Endodermal cell (in vitro differentiated cells): ENCODE data around the gene RBKS. TPM values are rescaled to one million over a fixed set of nuclear protein-coding genes. Genes with fewer than 3 reads are reported as not detected.

Experiments
- DNase-seq: peaks from one replicate; pipeline ENCODE4 v3.0.0-alpha.2; 2017
- H3K27ac ChIP-seq: 2 replicates; pipeline ENCODE4 v1.5.1; 2013; ENCODE audit warnings: mild to moderate bottlenecking, low read depth, low read length, moderate library complexity
- H3K27me3 ChIP-seq: 2 replicates; pipeline ENCODE4 v1.6.1; 2013; ENCODE audit warnings: mild to moderate bottlenecking, low read length, moderate library complexity; ENCODE audit not compliant: insufficient read depth, control insufficient read depth, poor library complexity, severe bottlenecking
- H3K36me3 ChIP-seq: 2 replicates; pipeline ENCODE4 v1.7.0; 2013; ENCODE audit warnings: mild to moderate bottlenecking, low read length, moderate library complexity; ENCODE audit not compliant: control insufficient read depth, insufficient read depth
- H3K4me1 ChIP-seq: one replicate; pipeline ENCODE4 v1.7.0; 2013; ENCODE audit warnings: low read length; ENCODE audit not compliant: control insufficient read depth, insufficient read depth
- H3K4me3 ChIP-seq: 2 replicates; pipeline ENCODE4 v1.5.1; 2013; ENCODE audit warnings: mild to moderate bottlenecking, low read length, moderate library complexity
- H3K9ac ChIP-seq: 2 replicates; pipeline ENCODE4 v1.6.1; 2013; ENCODE audit warnings: mild to moderate bottlenecking, low read length, moderate library complexity; ENCODE audit not compliant: poor library complexity, severe bottlenecking; ENCODE audit errors: extremely low read depth
- H3K9me3 ChIP-seq: 2 replicates; pipeline ENCODE4 v1.6.1; 2013; ENCODE audit warnings: mild to moderate bottlenecking, low read length, moderate library complexity; ENCODE audit not compliant: control insufficient read depth
- H3K27ac Mint-ChIP-seq: 2 replicates; pipeline ENCODE4 v1.8.0; 2020; ENCODE audit warnings: mixed read lengths
- H3K27me3 Mint-ChIP-seq: 2 replicates; pipeline ENCODE4 v1.8.0; 2021; ENCODE audit warnings: mild to moderate bottlenecking, mixed read lengths; ENCODE audit not compliant: insufficient read depth
- H3K36me3 Mint-ChIP-seq: 2 replicates; pipeline ENCODE4 v1.8.0; 2020; ENCODE audit warnings: low read depth, mixed read lengths
- H3K4me1 Mint-ChIP-seq: 2 replicates; pipeline ENCODE4 v1.8.0; 2020; ENCODE audit warnings: mixed read lengths
- H3K4me3 Mint-ChIP-seq: 2 replicates; pipeline ENCODE4 v1.8.0; 2020; ENCODE audit warnings: mild to moderate bottlenecking, moderate library complexity, mixed read lengths
- H3K9me3 Mint-ChIP-seq: 2 replicates; pipeline ENCODE4 v1.8.0; 2020; ENCODE audit warnings: mild to moderate bottlenecking, mixed read lengths
- CTCF ChIP-seq: fragments of 200-600 bp; sonication (generic); conservative IDR thresholded peaks from 2 replicates; pipeline ENCODE4 v1.5.0; 2021; ENCODE audit warnings: antibody characterized with exemption, mild to moderate bottlenecking
- WGBS, 2 experiments: methylation state at CpG; one replicate each; pipeline versions ENCODE4 v1.1.5 to v1.1.7; 2013; ENCODE audit warnings: missing lambda C conversion rate in 2 of 2, mixed read lengths in 1 of 2; ENCODE audit not compliant: insufficient coverage in 1 of 2, insufficient read length in 1 of 2; 5-methylcytosine and 5-hydroxymethylcytosine counted together
- total RNA-seq, 2 donors: library from RNA; stranded (reverse); fragmentation: NEBNext Ultra II Directional in 1 of 2; extraction: Animal tissue kit (Norgen Biotek cat#: 25700) in 1 of 2; gene quantifications; 2 replicates in 1 of 2; 3 replicates in 1 of 2; pipeline ENCODE4 v1.2.1, GENCODE V29; 2021

Gene RBKS
- total RNA-seq, 2 donors from 2014 or later: 4.4 to 4.9 TPM

DNA sequence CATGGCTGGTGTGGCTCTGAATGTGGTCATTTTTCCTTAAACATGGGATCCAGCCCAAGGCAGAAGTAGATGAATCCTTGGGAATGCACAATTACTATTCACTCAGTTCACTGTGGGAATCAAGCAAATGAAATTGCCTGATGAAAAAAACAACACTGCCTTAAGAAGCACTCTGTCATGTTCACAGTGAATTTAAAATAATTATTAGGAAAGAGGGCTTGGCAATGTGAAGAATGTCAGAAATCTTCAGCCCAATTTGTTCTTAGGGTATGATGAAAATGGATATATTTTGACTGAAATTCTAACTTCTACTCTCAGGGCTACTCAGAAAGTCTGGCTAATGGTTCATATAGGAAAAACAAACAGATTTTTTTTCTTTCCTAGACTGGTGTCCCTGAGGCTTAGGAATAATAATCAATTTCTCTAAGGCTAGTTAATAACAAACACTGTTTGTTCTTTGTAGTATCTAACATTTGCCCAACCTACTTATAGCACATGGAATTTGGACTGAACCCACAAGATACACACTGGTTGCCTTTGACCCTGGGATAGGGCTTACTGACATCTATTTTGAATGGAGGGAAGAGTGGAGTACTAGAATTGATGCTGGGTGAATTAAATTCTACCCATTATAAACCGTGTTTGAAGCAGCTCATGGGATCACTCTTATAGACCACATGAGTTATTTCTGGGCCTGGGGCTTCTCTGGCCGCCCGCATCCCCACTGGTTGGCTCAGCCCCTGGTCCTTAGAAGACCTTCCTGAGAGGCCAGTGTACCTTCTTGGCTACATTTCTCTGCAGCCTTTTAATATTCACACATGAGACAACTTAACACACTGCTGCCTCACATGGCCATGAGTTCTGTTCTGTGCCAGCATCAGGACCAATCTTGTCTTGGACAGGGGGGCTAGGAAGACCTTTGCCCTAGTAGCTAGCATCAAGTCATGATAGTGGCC is 127.0 kb downstream of the RBKS start:
- H3K27me3 Mint-ChIP-seq: peaks cover 15% of the 10 kb centered on the region
- H3K9me3 ChIP-seq: no peaks in the 10 kb centered on the region
- no peak overlapping the region for H3K4me3 Mint-ChIP-seq
- 94 to 100% methylated on average over 2 to 3 of the region's 3 CpGs for WGBS, 2 experiments
- H3K4me1 Mint-ChIP-seq: no peaks in the 10 kb centered on the region
- H3K36me3 ChIP-seq: no peaks in the 10 kb centered on the region
- no peak overlapping the region for H3K9ac ChIP-seq
- no peak for TF ChIP-seq CTCF
- H3K4me3 ChIP-seq: no peak overlapping the region
- no peak overlapping the region for H3K27ac ChIP-seq
- peaks cover 7% of the 10 kb centered on the region for H3K27me3 ChIP-seq
- no peaks in the 10 kb centered on the region for H3K4me1 ChIP-seq
- peak overlapping the region; percentile 34 for H3K27ac Mint-ChIP-seq
- H3K36me3 Mint-ChIP-seq: peaks cover 2% of the 10 kb centered on the region
- no peak for DNase-seq
- no peaks in the 10 kb centered on the region for H3K9me3 Mint-ChIP-seq

- Histone ChIP-seq H3K36me3 (no peaks in the 10 kb centered on the region), H3K4me3 (no peak overlapping the region), H3K27me3 (no peaks in the 10 kb centered on the region), H3K9ac (no peak overlapping the region), H3K4me1 (peaks cover 5% of the 10 kb centered on the region), H3K27ac (no peak overlapping the region), H3K9me3 (no peaks in the 10 kb centered on the region)
- TF ChIP-seq CTCF: no peak
- no peaks in the 10 kb centered on the region for H3K9me3 Mint-ChIP-seq
- no peaks in the 10 kb centered on the region for H3K27me3 Mint-ChIP-seq
- WGBS, 2 experiments: 91 to 97% methylated on average over 3 to 8 of the region's 8 CpGs
- no peak overlapping the region for H3K4me3 Mint-ChIP-seq
- peaks cover 21% of the 10 kb centered on the region for H3K4me1 Mint-ChIP-seq
- DNase-seq: no peak
- H3K36me3 Mint-ChIP-seq: peaks cover 2% of the 10 kb centered on the region
- H3K27ac Mint-ChIP-seq: no peak overlapping the region
Measured at GRCh38 chr2:27756544-27757498, 133.4 kb downstream of the RBKS start.

GRCh38 chr2:27756091-27756490 is 134.1 kb downstream of the RBKS start:
- no peak overlapping the region for H3K4me3 Mint-ChIP-seq
- no peaks in the 10 kb centered on the region for H3K36me3 Mint-ChIP-seq
- H3K27me3 Mint-ChIP-seq: no peaks in the 10 kb centered on the region
- no peak for DNase-seq
- Histone ChIP-seq H3K4me1 (peaks cover 5% of the 10 kb centered on the region), H3K27ac (no peak overlapping the region), H3K9ac (no peak overlapping the region), H3K27me3 (no peaks in the 10 kb centered on the region), H3K36me3 (no peaks in the 10 kb centered on the region), H3K4me3 (no peak overlapping the region), H3K9me3 (no peaks in the 10 kb centered on the region)
- no peak for TF ChIP-seq CTCF
- H3K27ac Mint-ChIP-seq: no peak overlapping the region
- 88 to 90% methylated on average over 2 to 3 of the region's 3 CpGs for WGBS, 2 experiments
- H3K4me1 Mint-ChIP-seq: peaks cover 26% of the 10 kb centered on the region
- H3K9me3 Mint-ChIP-seq: no peaks in the 10 kb centered on the region
